Measurements from ENCODE around the gene SYNE1.
"Not testable (repeated sequence)": the region's sequence is repeated elsewhere in the genome, so short reads cannot be mapped to it uniquely, and the experiment has no call there.

SYNE1 gene

DNA sequence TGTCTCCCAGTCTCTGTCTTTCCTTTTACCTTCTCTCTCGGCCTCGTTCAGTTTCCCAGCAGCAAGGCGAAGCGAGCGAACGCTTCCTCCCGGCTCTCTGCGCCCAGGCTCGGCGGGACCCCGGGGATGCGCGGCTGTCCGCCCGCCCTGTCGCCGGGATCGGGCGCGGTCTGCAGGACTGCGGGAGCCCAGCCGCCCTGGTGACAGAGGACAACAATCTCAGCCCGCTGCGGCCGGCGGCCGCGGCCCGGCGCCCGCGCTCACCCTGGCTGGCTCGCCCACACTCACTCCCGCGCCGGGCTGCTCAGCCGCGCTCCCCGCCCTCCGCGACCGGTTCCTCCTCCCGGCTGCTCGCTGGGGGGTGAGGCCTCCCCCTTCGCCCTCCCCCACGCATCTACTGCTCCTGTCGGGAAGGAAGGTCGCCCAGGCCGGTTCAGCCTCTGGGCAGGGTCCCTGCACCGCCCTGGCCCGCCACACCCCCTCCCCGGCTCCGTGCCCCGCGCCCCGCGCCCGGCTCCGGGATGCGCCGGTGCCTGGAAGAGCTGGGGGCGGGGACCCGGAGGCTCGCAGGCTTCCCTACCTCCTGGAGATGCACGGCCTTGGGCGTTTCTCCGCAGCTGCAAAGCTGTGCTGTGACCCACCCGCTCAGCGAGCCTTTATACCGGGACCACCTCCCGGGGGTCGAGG is 410 bp downstream of the SYNE1 start:
- no peak for TF ChIP-seq SUZ12 (IDR thresholded peaks at IDR 0.05; ENCODE audit: extremely low read depth, insufficient read depth, insufficient read length)
- no peak for TF ChIP-seq YY1 (IDR thresholded peaks at IDR 0.05; ENCODE audit: insufficient read depth, insufficient read length)
- TF ChIP-seq ZNF274 (IDR thresholded peaks at IDR 0.05; ENCODE audit: low read depth, low read length) = no peak
- no peak for DNase-seq (ENCODE audit: low read depth, low spot score)
- no peaks in the 10 kb centered on the region for H3K9me3 ChIP-seq (ENCODE audit: insufficient read depth, low read length)
- H3K9ac ChIP-seq (ENCODE audit: insufficient read length, low read depth) = peak overlapping the region; percentile 44
- H3K4me1 ChIP-seq (ENCODE audit: insufficient read depth, insufficient read length) = no peaks in the 10 kb centered on the region
- H3K4me3 ChIP-seq (ENCODE audit: insufficient read length, low read depth) = peak overlapping the region; percentile 56
- H3K36me3 ChIP-seq (ENCODE audit: insufficient read depth, insufficient read length, low read length) = no peaks in the 10 kb centered on the region
- H3K27me3 ChIP-seq (ENCODE audit: insufficient read depth, insufficient read length) = peaks cover 49% of the 10 kb centered on the region

DNA sequence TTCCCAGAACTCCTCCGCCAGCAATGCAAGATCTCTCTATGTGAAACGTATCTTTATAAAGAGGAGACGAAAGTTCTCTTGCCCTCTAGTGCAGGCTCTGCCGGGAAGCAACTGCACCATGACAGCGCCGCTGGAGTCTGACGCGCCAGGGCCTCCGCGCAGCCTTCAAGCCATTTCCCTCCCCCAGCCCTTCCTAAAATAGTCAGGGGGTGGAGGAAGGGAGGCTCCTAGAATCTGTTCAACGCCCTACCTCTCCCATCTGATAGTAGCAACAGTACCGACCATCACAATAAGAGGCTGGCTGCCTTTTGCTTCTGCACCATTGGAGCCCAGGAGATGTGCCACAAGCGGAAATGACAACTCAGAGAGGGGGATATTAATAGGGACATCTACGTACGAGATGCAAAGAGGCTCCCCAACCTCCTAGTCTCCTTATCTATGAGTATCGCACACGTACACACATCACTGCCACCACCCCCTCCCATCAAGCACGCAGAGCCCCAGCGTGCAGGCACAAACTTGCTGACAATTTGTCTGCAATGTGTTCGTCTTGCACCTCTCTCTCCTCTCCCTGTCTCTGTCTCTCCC is 1.0 kb downstream of the SYNE1 start:
- peaks cover 49% of the 10 kb centered on the region for H3K27me3 ChIP-seq (ENCODE audit: insufficient read depth, insufficient read length)
- H3K36me3 ChIP-seq (ENCODE audit: insufficient read depth, insufficient read length, low read length) = no peaks in the 10 kb centered on the region
- no peaks in the 10 kb centered on the region for H3K9me3 ChIP-seq (ENCODE audit: insufficient read depth, low read length)
- TF ChIP-seq YY1 (IDR thresholded peaks at IDR 0.05; ENCODE audit: insufficient read depth, insufficient read length) (no peak), SUZ12 (IDR thresholded peaks at IDR 0.05; ENCODE audit: extremely low read depth, insufficient read depth, insufficient read length) (no peak), ZNF274 (IDR thresholded peaks at IDR 0.05; ENCODE audit: low read depth, low read length) (no peak)
- H3K4me3 ChIP-seq (ENCODE audit: insufficient read length, low read depth) = peak overlapping the region; percentile 56
- no peaks in the 10 kb centered on the region for H3K4me1 ChIP-seq (ENCODE audit: insufficient read depth, insufficient read length)
- DNase-seq (ENCODE audit: low read depth, low spot score) = no peak
- H3K9ac ChIP-seq (ENCODE audit: insufficient read length, low read depth) = peak overlapping the region; percentile 44

DNA sequence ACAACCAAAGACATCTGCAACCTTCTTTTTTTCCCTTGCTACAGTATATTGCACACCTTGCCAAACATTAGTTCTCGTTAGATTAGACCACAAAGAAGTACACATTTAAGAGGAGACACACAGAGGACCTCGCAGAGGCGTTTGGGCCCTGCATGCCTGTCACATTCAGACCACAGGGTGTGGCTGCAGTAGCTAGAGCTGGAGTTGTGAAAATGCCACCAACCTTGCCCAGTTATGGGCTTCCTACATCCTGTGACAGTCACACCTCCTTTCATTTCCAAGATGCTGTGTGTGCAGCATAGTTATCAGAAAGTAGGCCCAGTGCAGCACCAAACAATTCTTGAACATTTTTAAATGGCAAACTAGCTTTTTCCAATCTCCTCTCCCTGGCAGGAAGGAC is 2.4 kb downstream of the SYNE1 start:
- TF ChIP-seq SUZ12 (IDR thresholded peaks at IDR 0.05; ENCODE audit: extremely low read depth, insufficient read depth, insufficient read length) (no peak), YY1 (IDR thresholded peaks at IDR 0.05; ENCODE audit: insufficient read depth, insufficient read length) (no peak), ZNF274 (IDR thresholded peaks at IDR 0.05; ENCODE audit: low read depth, low read length) (no peak)
- H3K9ac ChIP-seq (ENCODE audit: insufficient read length, low read depth) = no peak overlapping the region
- no peak for DNase-seq (ENCODE audit: low read depth, low spot score)
- no peaks in the 10 kb centered on the region for H3K9me3 ChIP-seq (ENCODE audit: insufficient read depth, low read length)
- H3K4me3 ChIP-seq (ENCODE audit: insufficient read length, low read depth) = no peak overlapping the region
- no peaks in the 10 kb centered on the region for H3K4me1 ChIP-seq (ENCODE audit: insufficient read depth, insufficient read length)
- peaks cover 49% of the 10 kb centered on the region for H3K27me3 ChIP-seq (ENCODE audit: insufficient read depth, insufficient read length)
- no peaks in the 10 kb centered on the region for H3K36me3 ChIP-seq (ENCODE audit: insufficient read depth, insufficient read length, low read length)

DNA sequence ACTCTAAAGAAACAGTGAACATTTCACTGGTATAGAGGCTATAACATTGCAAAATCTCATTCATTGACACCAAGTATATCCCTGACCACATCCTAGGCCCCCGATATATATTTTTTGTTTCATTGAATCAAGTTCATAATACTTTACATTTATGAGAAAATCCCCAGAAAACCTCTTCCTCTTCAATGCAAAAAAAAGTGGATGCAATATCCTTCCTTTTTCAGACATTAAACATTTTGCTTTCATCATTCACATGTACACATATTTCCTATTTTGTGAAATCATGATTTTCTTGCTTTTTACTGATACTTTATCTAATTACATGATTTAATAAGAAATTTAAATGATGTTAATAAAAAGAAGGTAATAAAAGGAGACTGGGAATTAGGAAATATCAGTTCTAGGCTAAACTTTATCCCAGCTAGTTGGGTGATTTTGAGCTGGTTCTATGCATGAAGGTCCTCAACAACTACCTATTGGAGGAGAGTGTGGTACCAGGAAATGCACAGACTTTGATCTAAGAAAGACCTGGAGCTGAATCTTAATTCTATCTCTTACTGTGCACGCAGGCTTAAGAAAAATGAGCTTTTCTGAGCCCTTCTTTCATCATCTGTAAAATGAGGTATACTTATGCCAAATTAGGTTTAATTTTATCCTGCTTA is 4.9 kb downstream of the SYNE1 start:
- H3K4me3 ChIP-seq (ENCODE audit: insufficient read length, low read depth) = no peak overlapping the region
- H3K4me1 ChIP-seq (ENCODE audit: insufficient read depth, insufficient read length) = no peaks in the 10 kb centered on the region
- no peaks in the 10 kb centered on the region for H3K9me3 ChIP-seq (ENCODE audit: insufficient read depth, low read length)
- no peak for DNase-seq (ENCODE audit: low read depth, low spot score)
- no peak overlapping the region for H3K9ac ChIP-seq (ENCODE audit: insufficient read length, low read depth)
- H3K27me3 ChIP-seq (ENCODE audit: insufficient read depth, insufficient read length) = peaks cover 29% of the 10 kb centered on the region
- TF ChIP-seq SUZ12 (IDR thresholded peaks at IDR 0.05; ENCODE audit: extremely low read depth, insufficient read depth, insufficient read length) (no peak), YY1 (IDR thresholded peaks at IDR 0.05; ENCODE audit: insufficient read depth, insufficient read length) (no peak), ZNF274 (IDR thresholded peaks at IDR 0.05; ENCODE audit: low read depth, low read length) (no peak)
- H3K36me3 ChIP-seq (ENCODE audit: insufficient read depth, insufficient read length, low read length) = no peaks in the 10 kb centered on the region

DNA sequence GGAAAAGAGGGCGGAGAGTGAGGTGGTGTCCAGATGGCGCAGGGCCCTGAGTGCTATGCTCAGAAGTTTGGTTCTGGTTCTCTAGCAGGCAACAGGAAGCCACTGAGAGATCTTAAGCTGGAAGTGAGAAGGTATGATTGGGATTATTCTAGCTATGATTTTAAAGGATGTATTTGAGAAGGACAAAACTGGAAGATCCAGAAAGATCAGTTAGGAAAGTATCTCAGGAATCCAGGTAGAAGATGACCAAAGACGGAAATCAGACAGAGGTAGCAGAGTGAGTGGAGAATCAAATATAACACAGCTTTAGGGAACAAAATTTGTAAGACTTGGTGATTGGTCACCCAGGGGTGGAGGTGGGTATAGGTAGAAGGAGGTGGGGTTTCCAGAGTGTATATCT is 5.8 kb downstream of the SYNE1 start:
- Histone ChIP-seq H3K4me1 (ENCODE audit: insufficient read depth, insufficient read length) (no peaks in the 10 kb centered on the region), H3K4me3 (ENCODE audit: insufficient read length, low read depth) (no peak overlapping the region), H3K9ac (ENCODE audit: insufficient read length, low read depth) (no peak overlapping the region), H3K36me3 (ENCODE audit: insufficient read depth, insufficient read length, low read length) (no peaks in the 10 kb centered on the region), H3K9me3 (ENCODE audit: insufficient read depth, low read length) (no peaks in the 10 kb centered on the region), H3K27me3 (ENCODE audit: insufficient read depth, insufficient read length) (peaks cover 21% of the 10 kb centered on the region)
- no peak for DNase-seq (ENCODE audit: low read depth, low spot score)
- TF ChIP-seq YY1 (IDR thresholded peaks at IDR 0.05; ENCODE audit: insufficient read depth, insufficient read length) (no peak), SUZ12 (IDR thresholded peaks at IDR 0.05; ENCODE audit: extremely low read depth, insufficient read depth, insufficient read length) (no peak), ZNF274 (IDR thresholded peaks at IDR 0.05; ENCODE audit: low read depth, low read length) (no peak)

DNA sequence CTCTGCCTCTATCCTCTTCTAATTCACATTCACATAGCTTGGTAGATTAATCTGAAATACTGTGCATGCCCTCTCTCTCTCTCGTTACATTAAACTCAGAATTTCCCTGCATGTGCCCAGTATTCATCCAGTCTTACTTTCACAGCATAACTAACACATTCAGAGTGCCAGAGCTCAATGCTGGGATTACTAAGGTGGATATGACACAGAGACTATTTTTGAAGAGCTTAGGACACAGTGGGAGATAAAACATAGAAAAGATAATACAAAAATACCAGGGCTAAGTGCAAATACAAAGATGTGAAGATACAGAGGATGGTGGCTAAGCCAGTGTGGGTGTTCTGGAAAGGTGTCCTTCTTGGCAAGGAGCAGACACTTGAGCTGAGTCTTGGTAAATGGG is 6.3 kb downstream of the SYNE1 start:
- Histone ChIP-seq H3K36me3 (ENCODE audit: insufficient read depth, insufficient read length, low read length) (no peaks in the 10 kb centered on the region), H3K4me1 (ENCODE audit: insufficient read depth, insufficient read length) (no peaks in the 10 kb centered on the region), H3K9me3 (ENCODE audit: insufficient read depth, low read length) (no peaks in the 10 kb centered on the region), H3K4me3 (ENCODE audit: insufficient read length, low read depth) (no peak overlapping the region), H3K27me3 (ENCODE audit: insufficient read depth, insufficient read length) (peaks cover 16% of the 10 kb centered on the region), H3K9ac (ENCODE audit: insufficient read length, low read depth) (no peak overlapping the region)
- DNase-seq (ENCODE audit: low read depth, low spot score) = no peak
- no peak for TF ChIP-seq SUZ12 (IDR thresholded peaks at IDR 0.05; ENCODE audit: extremely low read depth, insufficient read depth, insufficient read length)
- TF ChIP-seq YY1 (IDR thresholded peaks at IDR 0.05; ENCODE audit: insufficient read depth, insufficient read length) = no peak

DNA sequence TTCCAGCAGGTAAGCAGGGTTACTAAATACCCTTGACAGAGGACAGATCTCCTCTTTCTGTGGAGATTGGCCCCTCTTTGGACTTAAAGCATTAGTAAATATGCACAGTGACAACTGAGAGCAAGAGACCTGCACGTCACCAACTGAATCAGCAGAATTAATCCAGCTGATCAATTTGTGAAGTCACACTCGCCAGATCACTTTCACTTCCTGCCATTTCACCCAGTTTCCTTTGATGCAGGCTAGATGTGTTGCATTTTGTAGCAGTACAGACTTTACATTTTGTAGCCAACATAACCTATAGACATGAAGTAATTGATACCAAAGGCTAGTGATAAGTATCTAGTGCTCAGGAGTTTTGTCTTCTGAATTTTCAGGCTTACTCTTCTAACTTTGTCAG is 11.9 kb downstream of the SYNE1 start:
- H3K27me3 ChIP-seq (ENCODE audit: insufficient read depth, insufficient read length) = no peaks in the 10 kb centered on the region
- no peak for DNase-seq (ENCODE audit: low read depth, low spot score)
- H3K36me3 ChIP-seq (ENCODE audit: insufficient read depth, insufficient read length, low read length) = no peaks in the 10 kb centered on the region
- TF ChIP-seq YY1 (IDR thresholded peaks at IDR 0.05; ENCODE audit: insufficient read depth, insufficient read length) = no peak
- no peak for TF ChIP-seq ZNF274 (IDR thresholded peaks at IDR 0.05; ENCODE audit: low read depth, low read length)
- TF ChIP-seq SUZ12 (IDR thresholded peaks at IDR 0.05; ENCODE audit: extremely low read depth, insufficient read depth, insufficient read length) = no peak
- no peaks in the 10 kb centered on the region for H3K4me1 ChIP-seq (ENCODE audit: insufficient read depth, insufficient read length)
- H3K9me3 ChIP-seq (ENCODE audit: insufficient read depth, low read length) = no peaks in the 10 kb centered on the region
- no peak overlapping the region for H3K4me3 ChIP-seq (ENCODE audit: insufficient read length, low read depth)
- no peak overlapping the region for H3K9ac ChIP-seq (ENCODE audit: insufficient read length, low read depth)

DNA sequence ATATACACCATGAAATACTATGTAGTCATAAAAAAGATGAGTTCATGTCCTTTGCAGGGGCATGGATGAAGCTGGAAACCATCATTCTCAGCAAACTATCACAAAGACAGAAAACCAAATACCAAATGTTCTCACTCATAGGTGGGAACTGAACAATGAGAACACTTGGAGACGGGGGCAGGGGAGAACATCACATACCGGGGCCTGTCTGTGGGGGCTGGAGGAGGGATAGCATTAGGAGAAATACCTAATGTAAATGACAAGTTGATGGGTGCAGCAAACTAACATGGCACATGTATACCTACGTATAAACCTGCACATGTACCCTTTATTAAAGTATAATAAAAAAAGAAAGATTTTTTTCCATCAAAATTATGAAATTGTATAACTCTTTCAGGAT is 22.4 kb downstream of the SYNE1 start:
- not testable (repeated sequence) for H3K4me3 ChIP-seq (ENCODE audit: insufficient read length, low read depth); H3K27me3 ChIP-seq (ENCODE audit: insufficient read depth, insufficient read length)

More for the DNA sequence above, 22.4 kb downstream of the SYNE1 start:
- H3K36me3 ChIP-seq (ENCODE audit: insufficient read depth, insufficient read length, low read length); DNase-seq (ENCODE audit: low read depth, low spot score); H3K9me3 ChIP-seq (ENCODE audit: insufficient read depth, low read length); H3K9ac ChIP-seq (ENCODE audit: insufficient read length, low read depth); H3K4me1 ChIP-seq (ENCODE audit: insufficient read depth, insufficient read length): not testable (repeated sequence)
